ENCODE data around the gene OGA. TPM values are rescaled to one million over a fixed set of nuclear protein-coding genes. Genes with fewer than 3 reads are reported as not detected.

OGA gene
- total and polyA plus RNA-seq, 9 of the 15 experiments (the other 6 are each of a cell fraction or from before 2014, with no cell fraction given) = 13.5 to 73.5 (median 59.5) TPM

DNA sequence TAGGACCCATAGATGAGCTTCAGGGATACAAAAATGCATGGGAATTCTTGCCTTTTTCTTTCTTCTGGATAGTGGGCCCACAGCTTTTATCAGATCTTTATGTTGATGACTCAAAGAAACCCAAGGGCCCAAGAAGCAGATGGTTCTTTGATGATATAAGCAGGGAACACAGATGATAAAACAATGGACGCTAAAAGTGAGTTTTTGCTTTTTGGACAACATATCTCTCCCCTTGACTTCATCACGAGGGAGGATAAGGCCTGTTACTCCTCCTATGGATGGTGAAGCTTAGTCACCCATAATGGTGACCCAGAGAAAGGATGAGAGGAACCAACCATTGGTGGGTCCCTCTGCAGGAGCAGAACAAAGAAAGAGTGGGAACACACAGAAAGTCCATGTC lies 6.5 kb upstream of the OGA start:
- WGBS (ENCODE audit: insufficient coverage, low coverage, missing lambda C conversion rate) = 0% methylated on average over 2 of the region's 2 CpGs
- Histone ChIP-seq H3K4me1 (replicated peaks in 1 of 2; ENCODE audit: control insufficient read depth in 2 of 2, insufficient read depth in 2 of 2, low read length in 2 of 2) (peaks cover 31 to 42% of the 10 kb centered on the region in 2 experiments; a peak in 4 of 5 replicates), H3K36me3 (ENCODE audit: control insufficient read depth, insufficient read depth, low read length) (peaks cover 33% of the 10 kb centered on the region; the same call in 2 of the 3 replicates), H4K20me1 (replicated peaks; ENCODE audit: control insufficient read depth, insufficient read depth, low read length) (0 out of 2 replicates have a peak, but pooled peaks cover under 1% of the 10 kb centered on the region), H3K4me3 (no peak overlapping the region), H3K9me3 (replicated peaks; ENCODE audit: control insufficient read depth, insufficient read depth, low read depth, low read length) (no peaks in the 10 kb centered on the region), H2AFZ (ENCODE audit: low read depth, low read length) (no peak overlapping the region), H3K4me2 (ENCODE audit: insufficient read depth, low read length) (peak overlapping the region; percentile 57), H3K27ac (ENCODE audit: extremely low read depth, low read depth, low read length) (peak overlapping the region; percentile 56), H3K27me3 (ENCODE audit: control insufficient read depth in 2 of 2, insufficient read depth in 2 of 2, low read length in 2 of 2) (no peaks in the 10 kb centered on the region), H3K9ac (ENCODE audit: insufficient read depth in 1 of 2, low read depth in 2 of 2, low read length in 2 of 2) (peak overlapping the region in 1 of 2 experiments; percentile 8; a peak in 1 of 4 replicates), H3K9me1 (ENCODE audit: control insufficient read depth, insufficient read depth, low read length) (peaks cover 3% of the 10 kb centered on the region), H3K79me2 (ENCODE audit: control insufficient read depth, insufficient read depth, low read length) (peaks cover 26% of the 10 kb centered on the region)
- no TSS peak for BruUV-seq (replicated peaks)
- in situ Hi-C loops (cut with MboI) = loop anchor here (25.0 kb wide), 4 partner anchors 538 to 788 kb away; partner anchors contain the start of genes ACTR1A, CUEDC2 and SUFU
- POLR2A ChIA-PET = interaction anchor here (1.3 kb wide), 1 partner anchor 16 kb away, joined by 3 read pairs; no protein-coding TSS in a partner anchor
- CTCF ChIA-PET (ENCODE audit: low intra/inter-chr PET ratio) = no interaction called here
- FAIRE-seq (peak; percentile 88), DNase-seq (ENCODE audit: extremely low read depth in 1 of 4, low spot score in 3 of 4) (peak; percentile 20 to 80 (median 46)), ATAC-seq (peak; percentile 61)
- intact Hi-C loops (cut with micrococcal nuclease) = no loop called here
- no peak for TF ChIP-seq CHAMP1 (IDR thresholded peaks at IDR 0.05)
- no peak for TF ChIP-seq HLTF (IDR thresholded peaks at IDR 0.05)
- TF ChIP-seq NR1H2 (CRISPR knock-in tag; IDR thresholded peaks at IDR 0.05) = no peak
- TF ChIP-seq DNMT1 (IDR thresholded peaks at IDR 0.05) = no peak
- no peak for TF ChIP-seq KDM2B (CRISPR knock-in tag; IDR thresholded peaks at IDR 0.05)
- TF ChIP-seq ZNF253 (CRISPR knock-in tag; conservative IDR thresholded peaks at IDR 0.05) = no peak
- TF ChIP-seq ZNF57 (CRISPR knock-in tag; IDR thresholded peaks at IDR 0.05) = no peak
- TF ChIP-seq, protein P1, sequence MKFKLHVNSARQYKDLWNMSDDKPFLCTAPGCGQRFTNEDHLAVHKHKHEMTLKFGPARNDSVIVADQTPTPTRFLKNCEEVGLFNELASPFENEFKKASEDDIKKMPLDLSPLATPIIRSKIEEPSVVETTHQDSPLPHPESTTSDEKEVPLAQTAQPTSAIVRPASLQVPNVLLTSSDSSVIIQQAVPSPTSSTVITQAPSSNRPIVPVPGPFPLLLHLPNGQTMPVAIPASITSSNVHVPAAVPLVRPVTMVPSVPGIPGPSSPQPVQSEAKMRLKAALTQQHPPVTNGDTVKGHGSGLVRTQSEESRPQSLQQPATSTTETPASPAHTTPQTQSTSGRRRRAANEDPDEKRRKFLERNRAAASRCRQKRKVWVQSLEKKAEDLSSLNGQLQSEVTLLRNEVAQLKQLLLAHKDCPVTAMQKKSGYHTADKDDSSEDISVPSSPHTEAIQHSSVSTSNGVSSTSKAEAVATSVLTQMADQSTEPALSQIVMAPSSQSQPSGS (CRISPR knock-in tag; IDR thresholded peaks at IDR 0.05) = no peak
- no peak for TF ChIP-seq KDM4B (IDR thresholded peaks at IDR 0.05; ENCODE audit: borderline replicate concordance in 2 of 2, low read depth in 1 of 2)
- no peak for TF ChIP-seq HSF4 (CRISPR knock-in tag; IDR thresholded peaks at IDR 0.05; ENCODE audit: borderline replicate concordance)
- TF ChIP-seq ZNF212 (CRISPR knock-in tag; IDR thresholded peaks at IDR 0.05) = no peak
- no peak for TF ChIP-seq CREB5 (CRISPR knock-in tag; IDR thresholded peaks at IDR 0.05)
- no peak for TF ChIP-seq ESRRA (IDR thresholded peaks at IDR 0.05; ENCODE audit: borderline replicate concordance, low read depth)
- no peak for TF ChIP-seq CHCHD3 (CRISPR knock-in tag; IDR thresholded peaks at IDR 0.05)
- no peak for TF ChIP-seq POLR2A (conservative IDR thresholded peaks at IDR 0.05)
- 0 out of 2 replicates have a peak, but pooled peaks have one; percentile 34 for TF ChIP-seq MBD2 (IDR thresholded peaks at IDR 0.05; ENCODE audit: borderline replicate concordance, low read depth)
- TF ChIP-seq BRD4 (IDR thresholded peaks at IDR 0.05) = no peak
- TF ChIP-seq, protein P2, sequence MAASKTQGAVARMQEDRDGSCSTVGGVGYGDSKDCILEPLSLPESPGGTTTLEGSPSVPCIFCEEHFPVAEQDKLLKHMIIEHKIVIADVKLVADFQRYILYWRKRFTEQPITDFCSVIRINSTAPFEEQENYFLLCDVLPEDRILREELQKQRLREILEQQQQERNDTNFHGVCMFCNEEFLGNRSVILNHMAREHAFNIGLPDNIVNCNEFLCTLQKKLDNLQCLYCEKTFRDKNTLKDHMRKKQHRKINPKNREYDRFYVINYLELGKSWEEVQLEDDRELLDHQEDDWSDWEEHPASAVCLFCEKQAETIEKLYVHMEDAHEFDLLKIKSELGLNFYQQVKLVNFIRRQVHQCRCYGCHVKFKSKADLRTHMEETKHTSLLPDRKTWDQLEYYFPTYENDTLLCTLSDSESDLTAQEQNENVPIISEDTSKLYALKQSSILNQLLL (CRISPR knock-in tag; IDR thresholded peaks at IDR 0.05; ENCODE audit: borderline replicate concordance) = no peak
- no peak for TF ChIP-seq SAFB (IDR thresholded peaks at IDR 0.05; ENCODE audit: borderline replicate concordance, low read depth, low read length)

All from K562 (cell line).